GM10266 (cell line): Measurements from ENCODE around the gene ANXA4.
"Not testable (repeated sequence)": the region's sequence is repeated elsewhere in the genome, so short reads cannot be mapped to it uniquely, and the experiment has no call there.

Experiments used
- DNase-seq: peaks from one replicate; pipeline ENCODE4 v3.0.0; 2012; ENCODE audit errors: extremely low spot score
- CTCF ChIP-seq: IDR thresholded peaks from 2 replicates; pipeline ENCODE4 v1.5.1; 2012; ENCODE audit warnings: mild to moderate bottlenecking, low read depth; ENCODE audit not compliant: control insufficient read depth, insufficient read depth; ENCODE audit errors: missing control alignments

Gene ANXA4

GRCh38 chr2:69828938-69829255 is 87.0 kb downstream of the ANXA4 start:
- peak; percentile 9 for DNase-seq
- TF ChIP-seq CTCF, result no peak

GRCh38 chr2:69829256-69830044 is 87.5 kb downstream of the ANXA4 start, which contains the start of gene GMCL1:
GMCL1 (plus strand) TSS chr2:69829660; CDS start chr2:69829893, 233 bp downstream.
- peak; percentile 93 for DNase-seq
- no peak for TF ChIP-seq CTCF

- DNase-seq, result peak; percentile 23
- no peak for TF ChIP-seq CTCF
Measured at GRCh38 chr2:69830045-69830905, 88.3 kb downstream of the ANXA4 start.

GRCh38 chr2:69830906-69831241 is 88.9 kb downstream of the ANXA4 start:
- not testable (repeated sequence) for DNase-seq

GRCh38 chr2:69831354-69831905 is 89.5 kb downstream of the ANXA4 start:
- TF ChIP-seq CTCF, result no peak
- no peak for DNase-seq

GRCh38 chr2:69833752-69834151 is 91.8 kb downstream of the ANXA4 start:
- TF ChIP-seq CTCF, result no peak
- DNase-seq, result no peak

GRCh38 chr2:69835666-69836065 is 93.7 kb downstream of the ANXA4 start:
- TF ChIP-seq CTCF, result no peak
- no peak for DNase-seq
